H1 (cell line): ENCODE measurements around the gene GTPBP1. TPM values are rescaled to one million over a fixed set of nuclear protein-coding genes. Genes with fewer than 3 reads are reported as not detected.

Experiments
- ATF3 ChIP-seq: IDR thresholded peaks from 2 replicates; pipeline ENCODE4 v1.6.1; 2011; ENCODE audit warnings: low read depth, mild to moderate bottlenecking, low read length; ENCODE audit not compliant: insufficient read depth
- CHD7 ChIP-seq: fragments of 300-600 bp; sonication (generic); IDR thresholded peaks from 2 replicates; pipeline ENCODE4 v1.7.1; 2012; ENCODE audit warnings: low read length, moderate library complexity, mild to moderate bottlenecking, inconsistent platforms; ENCODE audit not compliant: insufficient replicate concordance
- polyA plus RNA-seq, 7 experiments: library from polyadenylated mRNA; depleted of rRNA in 3 of 7; stranded (reverse) in 5 of 7; unstranded in 2 of 7; fragments of >200 nt in 5 of 7; fragments of 200-250 nt in 2 of 7; gene quantifications; 1 replicate in 5 of 7; 2 replicates in 1 of 7; 4 replicates in 1 of 7; pipeline versions ENCODE4 v1.2.1 to v1.2.3, GENCODE V29; 2011 to 2013; ENCODE audit warnings: missing spikeins in 2 of 7, mixed read lengths in 2 of 7
- total RNA-seq: library from RNA; stranded (reverse); fragmentation: NEBNext Ultra II Directional; extraction: Animal tissue kit (Norgen Biotek cat#: 25700); gene quantifications from 2 replicates; pipeline ENCODE4 v1.2.1, GENCODE V29; 2021

The GTPBP1 gene
- total and polyA plus RNA-seq, 2 of the 8 experiments (the other 6 are each of a cell fraction or from before 2014, with no cell fraction given) = 53.1 to 91.8 TPM

- TF ChIP-seq CHD7 = no peak
- TF ChIP-seq ATF3 = no peak
Observed at GRCh38 chr22:38706901-38707195, 1.1 kb downstream of the GTPBP1 start (continued).
